Progenitor cell of endocrine pancreas (in vitro differentiated cells): ENCODE measurements around the gene RAP2A. TPM values are rescaled to one million over a fixed set of nuclear protein-coding genes. Genes with fewer than 3 reads are reported as not detected.

ENCODE experiments used
- DNase-seq: peaks from one replicate; pipeline ENCODE4 v3.0.0; 2021; ENCODE audit warnings: low spot score; ENCODE audit not compliant: unreplicated experiment
- H3K27ac Mint-ChIP-seq: 2 replicates; pipeline ENCODE4 v1.8.0; 2021; ENCODE audit warnings: mild to moderate bottlenecking, moderate library complexity, mixed read lengths
- H3K27me3 Mint-ChIP-seq: 2 replicates; pipeline ENCODE4 v1.8.0; 2021; ENCODE audit warnings: mixed read lengths
- H3K36me3 Mint-ChIP-seq: 2 replicates; pipeline ENCODE4 v1.8.0; 2022; ENCODE audit warnings: mixed read lengths; ENCODE audit not compliant: insufficient read depth
- H3K4me1 Mint-ChIP-seq: 2 replicates; pipeline ENCODE4 v1.8.0; 2021; ENCODE audit warnings: low read depth, mixed read lengths
- H3K4me3 Mint-ChIP-seq: 2 replicates; pipeline ENCODE4 v1.8.0; 2021; ENCODE audit warnings: low read depth, mild to moderate bottlenecking, moderate library complexity, mixed read lengths
- H3K9me3 Mint-ChIP-seq: 2 replicates; pipeline ENCODE4 v1.8.0; 2021; ENCODE audit warnings: low read depth, mixed read lengths
- CTCF ChIP-seq: fragments of 200-600 bp; sonication (generic); IDR thresholded peaks from one replicate; pipeline ENCODE4 v1.5.0; 2021; ENCODE audit warnings: antibody characterized with exemption, mild to moderate bottlenecking; ENCODE audit not compliant: unreplicated experiment
- total RNA-seq: library from RNA; stranded (reverse); gene quantifications from 2 replicates; pipeline ENCODE4 v1.2.1, GENCODE V29; 2021

The RAP2A gene
- total RNA-seq, 1 donor from 2014 or later = 35.1 TPM

GRCh38 chr13:97484301-97484700, 50.3 kb downstream of the RAP2A start:
- Mint-ChIP-seq H3K4me3 (no peak overlapping the region), H3K4me1 (no peaks in the 10 kb centered on the region), H3K27me3 (no peaks in the 10 kb centered on the region), H3K9me3 (no peaks in the 10 kb centered on the region), H3K36me3 (no peaks in the 10 kb centered on the region), H3K27ac (no peak overlapping the region)
- DNase-seq = no peak
- TF ChIP-seq CTCF = no peak

GRCh38 chr13:97485320-97485719, 51.4 kb downstream of the RAP2A start:
- Mint-ChIP-seq H3K27me3 (no peaks in the 10 kb centered on the region), H3K36me3 (peaks cover under 1% of the 10 kb centered on the region), H3K4me3 (no peak overlapping the region), H3K4me1 (no peaks in the 10 kb centered on the region), H3K9me3 (peaks cover 4% of the 10 kb centered on the region), H3K27ac (no peak overlapping the region)
- no peak for TF ChIP-seq CTCF
- DNase-seq = no peak

- Mint-ChIP-seq H3K4me3 (no peak overlapping the region), H3K4me1 (no peaks in the 10 kb centered on the region), H3K9me3 (peaks cover 13% of the 10 kb centered on the region), H3K36me3 (peaks cover 3% of the 10 kb centered on the region), H3K27me3 (no peaks in the 10 kb centered on the region), H3K27ac (no peak overlapping the region)
- TF ChIP-seq CTCF = no peak
- no peak for DNase-seq
These were observed 56.8 kb downstream of the RAP2A start for GRCh38 chr13:97490702-97491307.

GRCh38 chr13:97491452-97491851, 57.5 kb downstream of the RAP2A start:
- H3K4me1 Mint-ChIP-seq = no peaks in the 10 kb centered on the region
- H3K36me3 Mint-ChIP-seq = peaks cover 3% of the 10 kb centered on the region

GRCh38 chr13:97492257-97492656, 58.3 kb downstream of the RAP2A start:
- Mint-ChIP-seq H3K36me3 (peaks cover 3% of the 10 kb centered on the region), H3K27ac (no peak overlapping the region), H3K4me1 (no peaks in the 10 kb centered on the region), H3K9me3 (peaks cover 13% of the 10 kb centered on the region), H3K27me3 (no peaks in the 10 kb centered on the region), H3K4me3 (no peak overlapping the region)
- no peak for DNase-seq
- TF ChIP-seq CTCF = no peak

More at GRCh38 chr13:97491452-97491851, 57.5 kb downstream of the RAP2A start:
- Mint-ChIP-seq H3K9me3 (peaks cover 13% of the 10 kb centered on the region), H3K27ac (no peak overlapping the region), H3K4me3 (no peak overlapping the region), H3K27me3 (no peaks in the 10 kb centered on the region)
- no peak for TF ChIP-seq CTCF
- DNase-seq = no peak
